Psoas muscle (tissue), 8 donors: ENCODE measurements around the gene RPS6KB1. TPM values are rescaled to one million over a fixed set of nuclear protein-coding genes. Genes with fewer than 3 reads are reported as not detected.
"Not testable (repeated sequence)": the region's sequence is repeated elsewhere in the genome, so short reads cannot be mapped to it uniquely, and the experiment has no call there.

Experiments used
- ATAC-seq, 4 donors: fragments of 200-7000 bp; cut with Tn5 transposase; one replicate each; pipeline ENCODE4 v1.9.1; 2020; ENCODE audit warnings: moderate library complexity in 3 of 4, mild to moderate bottlenecking in 2 of 4
- DNase-seq, 2 donors: peaks; one replicate each; pipeline ENCODE4 v3.0.0-alpha.2; 2020
- H3K27ac ChIP-seq: fragments of 200-600 bp; one replicate; pipeline ENCODE4 v1.8.0; 2022
- H3K27me3 ChIP-seq, 3 donors: fragments of 200-600 bp in 1 of 3; one replicate each; pipeline versions ENCODE4 v1.6.1 to v1.8.0; 2013 to 2022; ENCODE audit warnings: low read length in 2 of 3, mild to moderate bottlenecking in 2 of 3, moderate library complexity in 1 of 3; ENCODE audit not compliant: insufficient read depth in 3 of 3
- H3K36me3 ChIP-seq, 2 donors: fragments of 200-600 bp in 1 of 2; one replicate each; pipeline versions ENCODE4 v1.6.1 to v1.8.0; 2013 to 2022; ENCODE audit warnings: low read depth in 1 of 2, mild to moderate bottlenecking in 1 of 2, moderate library complexity in 1 of 2; ENCODE audit not compliant: insufficient read depth in 1 of 2
- H3K4me1 ChIP-seq: fragments of 200-600 bp; one replicate; pipeline ENCODE4 v1.8.0; 2022
- H3K4me3 ChIP-seq: fragments of 200-600 bp; one replicate; pipeline ENCODE4 v1.8.0; 2022; ENCODE audit warnings: mild to moderate bottlenecking
- H3K9me3 ChIP-seq: fragments of 200-600 bp; one replicate; pipeline ENCODE4 v1.8.0; 2022
- CTCF ChIP-seq: fragments of 200-600 bp; IDR thresholded peaks from one replicate; pipeline ENCODE4 v1.8.0; 2022; ENCODE audit warnings: antibody characterized with exemption
- WGBS, 3 donors: extraction: QIAGEN DNeasy Blood & Tissue Kit; methylation state at CpG; one replicate each; pipeline versions ENCODE4 v1.1.6 to v1.1.7; 2013; 5-methylcytosine and 5-hydroxymethylcytosine counted together
- intact Hi-C, 2 donors: fragments of 100-400 bp; cut with DNase I; formaldehyde crosslinking; loops; one replicate each; pipeline versions ENCODE4 v1.11.0 to v1.14.2; 2022
- polyA plus RNA-seq, 3 donors: library from polyadenylated mRNA; stranded (reverse); fragments of 200-250 nt; gene quantifications; one replicate each; pipeline ENCODE4 v1.2.3, GENCODE V29; 2013
- total RNA-seq, 4 donors: library from RNA; stranded (reverse); fragmentation: NEBNext Ultra II Directional in 2 of 4; extraction: Animal tissue kit (Norgen Biotek cat#: 25700) in 2 of 4; gene quantifications; one replicate each; pipeline versions ENCODE4 v1.2.1 to v1.2.4, GENCODE V29; 2021 to 2023
- donor health status: healthy with polysubstance abuse.
- donor health status: DM: no; HTN: no; CAD: no; lungs with moderate emphysema.
- donor health status: Bipolar disorder and iron deficiency.
- donor health status: healthy.
- donor health status: DM: yes; HTN: yes; CAD: no.
- donor health status: DM: no; HTN: no; CAD: no.
- donor health status: DM: no; HTN: no; CAD: no.
- donor health status: DM: yes; HTN: yes; CAD: no.

RPS6KB1 gene
- total and polyA plus RNA-seq, 7 donors, result 10.6 to 56.0 (median 35.8) TPM

GRCh38 chr17:59872351-59872750, 20.6 kb upstream of the RPS6KB1 start:
- H3K36me3 ChIP-seq, result peaks cover 0 to 66% of the 10 kb centered on the region in 2 donors
- no peaks in the 10 kb centered on the region for H3K4me1 ChIP-seq
- no peak for DNase-seq
- ATAC-seq, result no peak
- TF ChIP-seq CTCF, result no peak
- no peaks in the 10 kb centered on the region for H3K9me3 ChIP-seq
- H3K27me3 ChIP-seq, result no peaks in the 10 kb centered on the region
- intact Hi-C loops, result no loop called here
- no peak overlapping the region for H3K27ac ChIP-seq
- H3K4me3 ChIP-seq, result no peak overlapping the region

GRCh38 chr17:59873414-59873813, 19.5 kb upstream of the RPS6KB1 start:
- H3K27me3 ChIP-seq, H3K4me3 ChIP-seq, ATAC-seq, H3K27ac ChIP-seq, H3K4me1 ChIP-seq, DNase-seq, intact Hi-C loops, H3K9me3 ChIP-seq: not testable (repeated sequence)
- H3K36me3 ChIP-seq, result peaks cover 0 to 76% of the 10 kb centered on the region in 2 donors
- WGBS, 3 donors, result 96 to 99% (median 97%) methylated on average over 7 to 8 of the region's 8 CpGs

GRCh38 chr17:59874376-59874775, 18.5 kb upstream of the RPS6KB1 start:
- TF ChIP-seq CTCF, result no peak
- Histone ChIP-seq H3K36me3 (peaks cover 0 to 86% of the 10 kb centered on the region in 2 donors), H3K27ac (no peak overlapping the region), H3K27me3 (no peaks in the 10 kb centered on the region), H3K4me3 (no peak overlapping the region), H3K9me3 (no peaks in the 10 kb centered on the region), H3K4me1 (no peaks in the 10 kb centered on the region)
- DNase-seq (no peak), ATAC-seq (no peak)
- intact Hi-C loops, result no loop called here
- WGBS, 3 donors, result 93 to 95% (median 94%) methylated on average over 2 of the region's 2 CpGs

- TF ChIP-seq CTCF, result no peak
- ATAC-seq (no peak), DNase-seq (no peak)
- Histone ChIP-seq H3K4me1 (no peaks in the 10 kb centered on the region), H3K36me3 (peaks cover 0 to 94% of the 10 kb centered on the region in 2 donors), H3K27ac (no peak overlapping the region), H3K27me3 (no peaks in the 10 kb centered on the region), H3K4me3 (no peak overlapping the region), H3K9me3 (no peaks in the 10 kb centered on the region)
- intact Hi-C loops, result no loop called here
- 97 to 100% (median 97%) methylated on average over 3 of the region's 3 CpGs for WGBS, 3 donors
Observed at GRCh38 chr17:59876107-59876506, 16.8 kb upstream of the RPS6KB1 start.

GRCh38 chr17:59877965-59878364, 15.0 kb upstream of the RPS6KB1 start:
- Histone ChIP-seq H3K27ac (no peak overlapping the region), H3K36me3 (peaks cover 0 to 96% of the 10 kb centered on the region in 2 donors), H3K27me3 (no peaks in the 10 kb centered on the region), H3K4me1 (no peaks in the 10 kb centered on the region), H3K4me3 (no peak overlapping the region), H3K9me3 (no peaks in the 10 kb centered on the region)
- 87 to 93% (median 88%) methylated on average over 5 of the region's 5 CpGs for WGBS, 3 donors
- intact Hi-C loops, result no loop called here
- no peak for ATAC-seq
- no peak for TF ChIP-seq CTCF
- no peak for DNase-seq
